ENCODE measurements around the gene PCDHGB4.

DNA sequence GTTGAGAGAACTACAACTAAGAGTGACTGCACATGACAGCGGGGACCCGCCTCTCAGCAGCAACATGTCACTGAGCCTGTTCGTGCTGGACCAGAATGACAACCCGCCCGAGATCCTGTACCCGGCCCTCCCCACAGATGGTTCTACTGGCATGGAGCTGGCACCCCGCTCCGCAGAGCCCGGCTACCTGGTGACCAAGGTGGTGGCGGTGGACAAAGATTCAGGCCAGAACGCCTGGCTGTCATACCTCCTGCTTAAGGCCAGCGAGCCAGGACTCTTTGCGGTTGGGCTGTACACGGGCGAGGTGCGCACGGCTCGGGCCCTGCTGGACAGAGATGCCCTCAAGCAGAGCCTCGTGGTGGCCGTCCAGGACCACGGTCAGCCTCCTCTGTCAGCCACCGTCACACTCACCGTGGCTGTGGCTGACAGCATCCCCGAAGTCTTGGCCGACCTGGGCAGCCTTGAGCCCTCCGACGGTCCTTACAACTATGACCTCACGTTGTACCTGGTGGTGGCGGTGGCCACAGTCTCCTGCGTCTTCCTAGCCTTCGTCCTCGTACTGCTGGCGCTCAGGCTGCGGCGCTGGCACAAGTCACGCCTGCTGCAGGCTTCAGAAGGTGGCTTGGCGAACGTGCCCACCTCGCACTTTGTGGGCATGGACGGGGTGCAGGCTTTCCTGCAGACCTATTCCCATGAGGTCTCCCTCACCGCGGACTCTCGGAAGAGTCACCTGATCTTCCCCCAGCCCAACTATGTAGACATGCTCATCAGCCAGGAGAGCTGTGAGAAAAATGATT, 2.8 kb upstream of the PCDHGB4 start:
- TF ChIP-seq, protein P1, sequence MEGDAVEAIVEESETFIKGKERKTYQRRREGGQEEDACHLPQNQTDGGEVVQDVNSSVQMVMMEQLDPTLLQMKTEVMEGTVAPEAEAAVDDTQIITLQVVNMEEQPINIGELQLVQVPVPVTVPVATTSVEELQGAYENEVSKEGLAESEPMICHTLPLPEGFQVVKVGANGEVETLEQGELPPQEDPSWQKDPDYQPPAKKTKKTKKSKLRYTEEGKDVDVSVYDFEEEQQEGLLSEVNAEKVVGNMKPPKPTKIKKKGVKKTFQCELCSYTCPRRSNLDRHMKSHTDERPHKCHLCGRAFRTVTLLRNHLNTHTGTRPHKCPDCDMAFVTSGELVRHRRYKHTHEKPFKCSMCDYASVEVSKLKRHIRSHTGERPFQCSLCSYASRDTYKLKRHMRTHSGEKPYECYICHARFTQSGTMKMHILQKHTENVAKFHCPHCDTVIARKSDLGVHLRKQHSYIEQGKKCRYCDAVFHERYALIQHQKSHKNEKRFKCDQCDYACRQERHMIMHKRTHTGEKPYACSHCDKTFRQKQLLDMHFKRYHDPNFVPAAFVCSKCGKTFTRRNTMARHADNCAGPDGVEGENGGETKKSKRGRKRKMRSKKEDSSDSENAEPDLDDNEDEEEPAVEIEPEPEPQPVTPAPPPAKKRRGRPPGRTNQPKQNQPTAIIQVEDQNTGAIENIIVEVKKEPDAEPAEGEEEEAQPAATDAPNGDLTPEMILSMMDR (IDR thresholded peaks at IDR 0.05), result no peak
- TF ChIP-seq POLR2A (IDR thresholded peaks at IDR 0.05), result no peak

All from esophagus squamous epithelium (tissue), 4 donors.